Ovary (tissue), 3 donors: ENCODE measurements around the gene SPOCK1.

Experiments
- CTCF ChIP-seq, 3 donors: fragments of 450-650 bp in 2 of 3; fragments of 200-600 bp in 1 of 3; IDR thresholded peaks; one replicate each; pipeline versions ENCODE4 v1.5.1 to v1.8.0; 2016 to 2022; ENCODE audit warnings: antibody characterized with exemption in 3 of 3, mild to moderate bottlenecking in 1 of 3
- EP300 ChIP-seq: sonication (generic); formaldehyde crosslinking; IDR thresholded peaks from one replicate; pipeline ENCODE4 v1.6.1; 2017; ENCODE audit warnings: antibody characterized with exemption
- donor health status: DM: no; HTN: no; CAD: no.

GRCh38 chr5:137516251-137516797 lies 17.2 kb upstream of the SPOCK1 start:
- no peak for TF ChIP-seq CTCF (IDR thresholded peaks at IDR 0.05)
- no peak for TF ChIP-seq EP300
